ENCODE data around the gene FBXO31. TPM values are rescaled to one million over a fixed set of nuclear protein-coding genes. Genes with fewer than 3 reads are reported as not detected.

The FBXO31 gene
- total RNA-seq, 1 donor from 2014 or later = 30.6 TPM

DNA sequence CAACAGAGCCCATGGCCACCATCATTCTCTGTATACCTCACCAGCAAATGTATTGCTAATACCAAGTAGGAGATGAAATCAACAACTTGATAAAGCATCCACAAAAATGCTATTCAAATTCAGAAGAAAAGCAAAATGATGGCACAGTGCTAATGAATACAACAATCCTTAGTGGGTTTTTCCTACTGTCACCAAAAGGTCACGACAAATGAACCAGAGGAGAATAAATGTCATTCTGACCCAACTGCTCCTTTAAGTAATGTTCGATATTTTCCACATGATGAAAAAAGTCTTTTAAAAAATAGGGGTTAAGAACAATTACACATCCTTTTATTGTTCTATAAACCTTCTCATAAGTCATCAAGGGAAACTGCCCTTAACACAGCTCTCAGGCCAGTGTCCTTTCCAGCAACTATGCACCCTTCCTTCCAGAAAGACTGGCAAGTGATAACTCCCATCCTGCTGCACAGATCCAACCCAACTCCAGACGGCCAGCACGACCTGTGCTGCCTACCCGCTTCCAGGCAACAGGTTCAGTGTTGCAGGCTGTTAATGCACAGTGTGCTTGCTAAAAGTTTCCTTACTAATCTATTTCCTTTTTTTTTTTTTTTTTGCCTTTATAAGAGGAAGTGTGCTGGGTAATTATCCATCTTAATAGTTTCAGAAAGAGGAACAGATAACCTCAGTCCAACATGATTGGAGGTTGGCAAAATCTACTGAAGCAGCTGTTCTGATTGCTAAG, 15.4 kb downstream of the FBXO31 start:
- H3K27me3 Mint-ChIP-seq (ENCODE audit: low read depth) = no peaks in the 10 kb centered on the region
- H3K9me3 Mint-ChIP-seq (ENCODE audit: low read depth) = no peaks in the 10 kb centered on the region
- H3K27ac Mint-ChIP-seq (ENCODE audit: unreplicated experiment) = no peak overlapping the region
- no peaks in the 10 kb centered on the region for H3K36me3 Mint-ChIP-seq (ENCODE audit: low read depth)
- TF ChIP-seq, protein P1, sequence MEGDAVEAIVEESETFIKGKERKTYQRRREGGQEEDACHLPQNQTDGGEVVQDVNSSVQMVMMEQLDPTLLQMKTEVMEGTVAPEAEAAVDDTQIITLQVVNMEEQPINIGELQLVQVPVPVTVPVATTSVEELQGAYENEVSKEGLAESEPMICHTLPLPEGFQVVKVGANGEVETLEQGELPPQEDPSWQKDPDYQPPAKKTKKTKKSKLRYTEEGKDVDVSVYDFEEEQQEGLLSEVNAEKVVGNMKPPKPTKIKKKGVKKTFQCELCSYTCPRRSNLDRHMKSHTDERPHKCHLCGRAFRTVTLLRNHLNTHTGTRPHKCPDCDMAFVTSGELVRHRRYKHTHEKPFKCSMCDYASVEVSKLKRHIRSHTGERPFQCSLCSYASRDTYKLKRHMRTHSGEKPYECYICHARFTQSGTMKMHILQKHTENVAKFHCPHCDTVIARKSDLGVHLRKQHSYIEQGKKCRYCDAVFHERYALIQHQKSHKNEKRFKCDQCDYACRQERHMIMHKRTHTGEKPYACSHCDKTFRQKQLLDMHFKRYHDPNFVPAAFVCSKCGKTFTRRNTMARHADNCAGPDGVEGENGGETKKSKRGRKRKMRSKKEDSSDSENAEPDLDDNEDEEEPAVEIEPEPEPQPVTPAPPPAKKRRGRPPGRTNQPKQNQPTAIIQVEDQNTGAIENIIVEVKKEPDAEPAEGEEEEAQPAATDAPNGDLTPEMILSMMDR (IDR thresholded peaks at IDR 0.05) = no peak
- no peaks in the 10 kb centered on the region for H3K4me1 Mint-ChIP-seq (ENCODE audit: low read depth)
- H3K4me3 Mint-ChIP-seq (ENCODE audit: unreplicated experiment) = no peak overlapping the region
- DNase-seq (ENCODE audit: low spot score) = peak; percentile 4

DNA sequence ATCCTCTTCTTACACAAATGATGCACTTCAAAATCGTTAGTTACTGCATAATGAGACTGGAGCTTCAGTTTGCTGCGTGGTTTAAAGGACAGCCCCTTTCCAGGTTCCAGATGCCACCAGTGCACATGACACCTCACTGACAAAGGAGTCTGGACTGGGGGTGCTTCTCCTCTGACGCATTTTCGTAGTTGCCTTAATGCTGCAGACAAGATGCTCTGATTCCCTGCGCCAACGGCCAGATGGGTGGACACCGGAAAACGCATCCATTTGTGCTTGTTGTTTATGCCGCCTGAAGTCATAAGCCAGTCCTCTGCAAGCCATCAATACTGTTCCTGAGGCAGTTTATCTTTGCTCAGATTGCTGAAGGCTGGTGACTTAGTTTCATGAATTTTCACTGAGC, 16.0 kb downstream of the FBXO31 start:
- H3K36me3 Mint-ChIP-seq (ENCODE audit: low read depth) = no peaks in the 10 kb centered on the region
- H3K27me3 Mint-ChIP-seq (ENCODE audit: low read depth) = no peaks in the 10 kb centered on the region
- peak; percentile 15 for DNase-seq (ENCODE audit: low spot score)
- TF ChIP-seq, protein P1 (IDR thresholded peaks at IDR 0.05) = no peak
- no peak overlapping the region for H3K4me3 Mint-ChIP-seq (ENCODE audit: unreplicated experiment)
- H3K27ac Mint-ChIP-seq (ENCODE audit: unreplicated experiment) = no peak overlapping the region
- H3K4me1 Mint-ChIP-seq (ENCODE audit: low read depth) = no peaks in the 10 kb centered on the region
- no peaks in the 10 kb centered on the region for H3K9me3 Mint-ChIP-seq (ENCODE audit: low read depth)

DNA sequence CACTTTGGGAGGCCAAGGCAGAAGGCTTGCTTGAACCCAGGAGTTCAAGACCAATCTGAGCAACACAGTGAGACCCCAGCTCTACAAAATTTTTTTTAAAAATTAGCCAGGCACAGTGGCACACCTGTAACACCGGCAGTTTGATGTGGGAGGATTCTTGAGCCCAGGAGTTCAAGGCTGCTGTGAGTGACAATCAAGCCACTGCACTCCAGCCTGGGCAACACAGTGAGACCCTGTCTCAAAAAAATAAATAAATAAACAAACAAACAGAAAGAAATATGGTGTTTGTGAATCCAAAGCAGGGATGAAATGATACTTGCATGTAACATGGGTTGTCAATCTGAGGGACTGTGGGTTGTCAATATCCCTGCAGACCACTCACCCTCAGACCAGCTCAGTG, 16.6 kb downstream of the FBXO31 start:
- TF ChIP-seq, protein P1 (IDR thresholded peaks at IDR 0.05) = no peak
- Mint-ChIP-seq H3K4me1 (ENCODE audit: low read depth) (no peaks in the 10 kb centered on the region), H3K4me3 (ENCODE audit: unreplicated experiment) (no peak overlapping the region), H3K36me3 (ENCODE audit: low read depth) (no peaks in the 10 kb centered on the region), H3K27ac (ENCODE audit: unreplicated experiment) (no peak overlapping the region), H3K9me3 (ENCODE audit: low read depth) (no peaks in the 10 kb centered on the region), H3K27me3 (ENCODE audit: low read depth) (no peaks in the 10 kb centered on the region)
- no peak for DNase-seq (ENCODE audit: low spot score)

DNA sequence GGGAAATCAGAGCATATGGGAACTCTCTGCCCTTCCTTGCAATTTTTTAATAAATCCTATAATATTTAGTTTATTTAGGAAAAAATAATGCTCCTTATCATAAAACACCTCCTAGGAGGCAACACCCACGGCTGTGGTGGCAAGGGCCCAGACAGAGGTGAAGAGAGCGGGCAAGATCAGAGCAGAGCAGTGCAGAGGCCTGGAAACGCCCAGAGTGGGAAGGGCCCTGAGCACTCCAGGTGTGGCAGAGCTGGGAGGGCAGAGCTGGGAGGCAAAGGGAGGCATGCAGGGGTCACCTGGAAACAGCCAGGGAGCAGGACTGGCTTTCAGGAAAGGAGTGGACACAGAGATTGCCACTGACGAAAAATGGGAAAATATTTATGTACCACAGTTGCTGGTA, 17.3 kb downstream of the FBXO31 start:
- Mint-ChIP-seq H3K4me3 (ENCODE audit: unreplicated experiment) (no peak overlapping the region), H3K9me3 (ENCODE audit: low read depth) (no peaks in the 10 kb centered on the region), H3K4me1 (ENCODE audit: low read depth) (peaks cover under 1% of the 10 kb centered on the region), H3K27ac (ENCODE audit: unreplicated experiment) (no peak overlapping the region), H3K36me3 (ENCODE audit: low read depth) (no peaks in the 10 kb centered on the region), H3K27me3 (ENCODE audit: low read depth) (no peaks in the 10 kb centered on the region)
- DNase-seq (ENCODE audit: low spot score) = peak; percentile 68
- TF ChIP-seq, protein P1 (IDR thresholded peaks at IDR 0.05) = no peak

DNA sequence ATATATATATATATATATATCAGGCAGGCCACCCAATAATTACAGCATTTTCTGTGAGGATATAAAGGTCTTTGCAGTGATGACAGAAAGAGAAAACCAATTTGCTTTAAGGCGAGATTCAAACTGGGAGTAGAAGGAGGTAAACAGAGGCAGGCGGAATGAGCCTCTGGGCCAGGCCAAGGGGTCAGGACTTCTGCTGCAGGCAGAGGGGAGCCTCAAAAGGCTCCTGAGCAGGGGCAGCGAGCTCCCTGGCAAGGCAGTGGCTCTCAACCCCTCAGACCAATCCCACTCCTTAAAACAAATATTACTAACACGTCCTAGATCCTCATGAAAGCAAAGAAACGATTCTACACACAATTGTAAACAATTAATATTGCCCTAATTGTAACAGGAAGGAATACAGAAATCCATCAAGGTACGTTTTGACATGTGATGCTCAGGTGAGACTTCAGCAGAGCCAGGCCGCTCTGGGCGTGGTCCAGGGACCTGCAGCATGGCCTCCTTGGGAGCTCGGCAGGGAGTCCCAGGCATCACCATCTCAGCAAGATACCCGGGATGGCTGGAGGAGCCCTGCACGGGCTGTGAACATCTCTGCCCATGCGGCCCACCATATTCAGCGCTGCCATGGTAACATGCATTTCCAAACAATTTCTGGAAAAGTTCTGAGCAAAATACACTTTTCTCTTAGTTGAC, 18.4 kb downstream of the FBXO31 start:
- Mint-ChIP-seq H3K36me3 (ENCODE audit: low read depth) (peaks cover 2% of the 10 kb centered on the region), H3K27me3 (ENCODE audit: low read depth) (no peaks in the 10 kb centered on the region), H3K9me3 (ENCODE audit: low read depth) (no peaks in the 10 kb centered on the region), H3K4me1 (ENCODE audit: low read depth) (peaks cover 3% of the 10 kb centered on the region), H3K27ac (ENCODE audit: unreplicated experiment) (no peak overlapping the region), H3K4me3 (ENCODE audit: unreplicated experiment) (no peak overlapping the region)
- peak; percentile 72 for DNase-seq (ENCODE audit: low spot score)
- TF ChIP-seq, protein P1 (IDR thresholded peaks at IDR 0.05) = no peak
